GM19455 (cell line): ENCODE measurements around the gene RWDD3.

Source experiments
- ATAC-seq: cut with Tn5 transposase; IDR thresholded peaks from one replicate; pipeline ENCODE4 v1.9.1; 2021; ENCODE audit not compliant: unreplicated experiment

RWDD3 gene

DNA sequence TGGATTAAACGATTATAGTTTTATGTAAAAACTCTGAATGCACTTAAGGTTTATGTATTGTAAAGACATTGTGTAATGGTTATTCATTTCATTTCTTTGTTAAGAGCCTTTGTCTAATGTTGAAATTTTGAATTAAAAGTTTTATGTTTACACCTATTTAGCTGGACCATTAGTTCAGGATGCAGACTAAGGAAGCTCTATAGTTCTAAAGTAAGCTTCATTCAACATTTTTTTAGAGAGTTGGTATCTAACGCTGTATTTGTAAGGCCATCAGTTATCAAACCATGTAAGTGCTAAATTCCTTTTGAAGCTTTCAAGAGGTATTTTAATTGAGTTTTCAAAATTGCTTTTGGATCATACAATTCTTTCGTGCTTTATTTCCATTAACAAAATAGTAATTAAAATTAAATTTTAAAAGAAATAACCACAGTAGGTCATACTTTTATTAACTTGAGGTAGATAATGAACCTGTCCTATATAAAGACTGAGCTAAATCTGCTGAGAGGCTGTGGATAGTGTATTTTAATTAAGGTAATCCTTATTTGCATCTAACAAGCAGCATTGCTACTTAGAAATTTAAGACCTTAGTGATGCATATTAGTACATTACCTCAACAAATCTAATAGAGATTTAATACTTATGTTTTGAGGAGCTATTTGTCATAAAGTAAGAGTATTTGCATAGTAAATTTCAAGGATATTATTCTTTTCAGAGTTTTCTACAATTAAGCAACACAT, 47.9 kb downstream of the RWDD3 start:
- no peak for ATAC-seq

DNA sequence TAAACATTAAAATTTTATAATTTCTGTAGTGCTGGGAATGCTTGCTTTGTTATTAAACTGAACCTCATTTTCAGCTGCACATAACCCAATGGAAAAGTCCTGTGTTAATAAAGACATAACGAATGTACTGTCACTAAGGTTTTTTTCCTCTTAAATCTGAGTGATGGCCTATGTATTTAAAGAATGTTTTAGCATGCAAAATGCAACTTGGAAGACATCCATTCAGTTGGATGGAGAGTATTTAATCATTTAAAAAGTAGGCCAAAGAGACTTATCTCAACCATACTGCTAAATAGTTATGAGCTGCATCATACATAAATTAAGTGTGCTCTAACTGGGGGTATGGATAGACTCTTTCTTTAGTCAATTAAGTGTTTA, 48.5 kb downstream of the RWDD3 start:
- no peak for ATAC-seq

DNA sequence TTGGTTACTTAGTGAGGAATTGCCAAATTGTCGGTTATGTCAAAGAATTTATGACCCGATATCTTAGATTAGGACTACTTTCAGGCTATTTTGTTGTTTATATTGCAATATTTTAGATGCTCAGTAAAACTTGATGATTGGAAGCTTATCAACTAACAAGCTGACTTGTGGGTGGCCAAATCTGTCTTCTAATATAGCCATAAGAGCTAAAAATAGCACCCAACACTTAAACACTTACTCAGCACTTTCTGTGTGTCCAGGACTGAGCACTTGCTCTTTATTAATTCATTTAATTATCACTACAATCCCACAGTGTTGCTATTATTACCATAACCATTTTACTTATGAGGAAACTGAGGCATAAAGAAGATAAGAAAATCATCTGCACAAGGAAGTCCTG, 50.4 kb downstream of the RWDD3 start:
- ATAC-seq = no peak

DNA sequence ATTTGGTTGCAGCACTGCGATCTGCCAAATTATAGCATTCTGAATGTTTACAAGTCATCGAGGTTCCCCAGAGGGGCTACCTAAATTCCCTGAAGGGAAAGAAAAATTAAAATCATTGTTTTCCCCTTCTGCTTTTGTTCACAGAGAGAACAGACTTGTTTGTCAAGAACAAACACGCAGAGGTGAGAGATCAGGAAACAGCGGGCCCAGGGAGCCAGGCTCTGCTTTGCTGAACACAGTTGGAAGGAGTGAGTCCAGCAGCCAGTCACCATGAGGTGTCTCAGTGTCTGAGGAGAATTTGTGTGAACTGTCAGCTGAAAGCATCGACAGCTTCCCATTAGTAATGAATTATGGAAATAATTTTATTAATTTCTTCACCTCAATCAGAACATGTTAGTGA, 52.5 kb downstream of the RWDD3 start:
- no peak for ATAC-seq

DNA sequence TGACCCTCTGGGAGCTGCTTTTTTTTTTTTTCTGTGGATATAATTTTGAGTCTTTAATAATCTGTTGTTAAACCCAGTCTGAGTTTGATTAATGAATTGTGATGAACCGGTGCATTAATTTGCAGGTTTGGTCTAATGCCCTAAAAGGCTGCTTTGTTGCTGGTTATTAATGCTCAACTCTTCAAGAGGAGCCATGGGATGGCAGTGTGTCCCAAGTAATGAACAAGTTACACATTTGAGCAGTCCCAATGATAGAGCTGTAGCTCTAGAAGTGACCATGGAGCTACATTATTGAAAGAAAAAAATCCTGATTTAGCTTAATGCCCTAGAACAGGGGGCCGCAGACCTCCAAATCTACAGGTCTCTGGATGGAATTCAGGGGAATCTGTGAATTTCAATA, 53.1 kb downstream of the RWDD3 start:
- ATAC-seq = no peak

DNA sequence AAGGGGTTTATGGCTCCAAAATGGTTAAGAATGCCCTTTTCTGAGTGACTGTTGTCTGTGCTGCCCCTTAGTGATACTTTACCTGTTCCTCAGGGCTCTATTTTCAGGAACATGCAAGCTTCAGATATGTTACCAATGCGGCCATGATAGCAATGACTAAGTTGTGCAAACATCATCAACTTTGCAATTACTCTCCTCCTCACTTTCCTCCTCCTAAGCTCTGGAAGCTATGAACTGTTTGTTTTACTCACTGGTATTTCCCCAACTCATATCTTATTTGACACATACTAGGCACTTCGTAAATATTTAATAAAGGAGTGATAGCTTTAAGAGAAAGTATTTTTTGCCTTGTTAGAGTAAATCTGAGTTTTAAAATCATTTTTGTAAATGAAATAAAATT, 53.8 kb downstream of the RWDD3 start:
- no peak for ATAC-seq
